ENCODE measurements around the gene HRC.

HRC gene

DNA sequence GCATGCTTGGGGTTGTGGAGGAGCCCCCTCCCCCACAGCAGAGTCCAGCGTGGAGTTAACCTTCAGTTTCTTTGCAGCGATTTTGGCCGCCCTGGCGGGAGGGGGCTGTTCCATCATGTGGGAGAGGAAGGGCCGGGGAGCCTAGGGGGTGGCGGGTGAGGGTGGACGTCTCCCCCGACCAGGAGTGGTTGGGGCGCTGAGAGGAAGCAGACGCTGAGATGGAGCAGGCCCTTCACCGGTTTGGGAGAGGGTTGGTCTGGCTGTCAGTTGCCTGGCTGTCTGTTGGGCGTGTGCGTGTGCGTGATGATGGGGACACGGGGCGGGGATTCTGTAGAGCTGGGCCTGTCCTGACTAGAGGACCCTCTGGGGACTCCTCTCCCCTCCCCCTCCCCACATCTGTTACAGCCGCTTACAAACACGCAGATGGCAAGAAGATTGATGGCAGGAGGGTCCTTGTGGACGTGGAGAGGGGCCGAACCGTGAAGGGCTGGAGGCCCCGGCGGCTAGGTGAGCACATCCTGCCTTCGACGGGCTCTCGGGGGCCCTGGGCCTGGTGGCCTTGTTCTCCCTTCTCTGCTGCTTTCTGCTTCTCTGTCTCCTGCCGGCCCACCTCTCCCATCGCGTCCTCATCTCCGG is 50.8 kb downstream of the HRC start:
- H3K4me3 ChIP-seq (replicated peaks; ENCODE audit: low read depth, low read length), result no peak overlapping the region
- no peak for DNase-seq (ENCODE audit: extremely low read depth, low read depth)
- TF ChIP-seq, protein P1, sequence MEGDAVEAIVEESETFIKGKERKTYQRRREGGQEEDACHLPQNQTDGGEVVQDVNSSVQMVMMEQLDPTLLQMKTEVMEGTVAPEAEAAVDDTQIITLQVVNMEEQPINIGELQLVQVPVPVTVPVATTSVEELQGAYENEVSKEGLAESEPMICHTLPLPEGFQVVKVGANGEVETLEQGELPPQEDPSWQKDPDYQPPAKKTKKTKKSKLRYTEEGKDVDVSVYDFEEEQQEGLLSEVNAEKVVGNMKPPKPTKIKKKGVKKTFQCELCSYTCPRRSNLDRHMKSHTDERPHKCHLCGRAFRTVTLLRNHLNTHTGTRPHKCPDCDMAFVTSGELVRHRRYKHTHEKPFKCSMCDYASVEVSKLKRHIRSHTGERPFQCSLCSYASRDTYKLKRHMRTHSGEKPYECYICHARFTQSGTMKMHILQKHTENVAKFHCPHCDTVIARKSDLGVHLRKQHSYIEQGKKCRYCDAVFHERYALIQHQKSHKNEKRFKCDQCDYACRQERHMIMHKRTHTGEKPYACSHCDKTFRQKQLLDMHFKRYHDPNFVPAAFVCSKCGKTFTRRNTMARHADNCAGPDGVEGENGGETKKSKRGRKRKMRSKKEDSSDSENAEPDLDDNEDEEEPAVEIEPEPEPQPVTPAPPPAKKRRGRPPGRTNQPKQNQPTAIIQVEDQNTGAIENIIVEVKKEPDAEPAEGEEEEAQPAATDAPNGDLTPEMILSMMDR (IDR thresholded peaks at IDR 0.05; ENCODE audit: low read depth, low read length, missing control alignments), result no peak

DNA sequence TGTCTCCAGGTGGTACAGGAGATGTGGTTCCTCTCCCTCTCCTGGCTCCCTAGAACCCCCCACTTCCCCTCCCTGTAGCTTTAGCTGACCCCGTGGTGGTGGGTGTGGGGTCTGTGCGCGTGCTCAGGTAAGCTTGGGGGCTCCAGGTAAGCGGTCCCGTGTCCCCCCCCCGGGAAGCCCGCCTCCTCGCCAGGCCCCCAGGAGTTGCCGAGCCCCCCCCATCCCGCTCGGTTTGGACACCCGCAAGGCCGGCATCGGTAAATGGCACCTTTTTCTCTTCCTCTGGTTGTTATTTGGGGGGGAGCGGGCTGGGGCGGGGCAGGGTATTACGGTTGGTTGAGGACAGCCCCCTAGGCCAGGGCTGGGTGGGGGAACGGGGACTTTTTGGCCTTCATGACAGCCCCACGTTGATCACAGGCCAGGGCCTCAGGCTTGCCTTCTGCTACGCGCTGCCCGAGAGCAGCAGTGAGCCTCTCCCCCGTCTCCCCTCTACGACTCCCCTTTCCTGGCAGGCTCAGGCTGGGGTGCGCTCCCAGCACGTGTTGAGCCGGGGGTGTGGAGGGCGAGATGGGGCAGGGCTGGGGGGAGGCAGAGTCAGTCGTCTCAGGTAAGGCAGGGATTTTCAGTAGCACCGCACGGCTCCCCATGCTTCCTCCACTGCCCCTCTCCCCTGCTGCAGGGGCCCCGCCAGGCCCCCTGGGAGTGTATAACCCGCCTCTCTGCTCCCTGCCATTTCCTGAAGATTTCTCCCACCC is 51.7 kb downstream of the HRC start:
- TF ChIP-seq, protein P1 (IDR thresholded peaks at IDR 0.05; ENCODE audit: low read depth, low read length, missing control alignments), result no peak
- no peak for DNase-seq (ENCODE audit: extremely low read depth, low read depth)
- no peak overlapping the region for H3K4me3 ChIP-seq (replicated peaks; ENCODE audit: low read depth, low read length)

DNA sequence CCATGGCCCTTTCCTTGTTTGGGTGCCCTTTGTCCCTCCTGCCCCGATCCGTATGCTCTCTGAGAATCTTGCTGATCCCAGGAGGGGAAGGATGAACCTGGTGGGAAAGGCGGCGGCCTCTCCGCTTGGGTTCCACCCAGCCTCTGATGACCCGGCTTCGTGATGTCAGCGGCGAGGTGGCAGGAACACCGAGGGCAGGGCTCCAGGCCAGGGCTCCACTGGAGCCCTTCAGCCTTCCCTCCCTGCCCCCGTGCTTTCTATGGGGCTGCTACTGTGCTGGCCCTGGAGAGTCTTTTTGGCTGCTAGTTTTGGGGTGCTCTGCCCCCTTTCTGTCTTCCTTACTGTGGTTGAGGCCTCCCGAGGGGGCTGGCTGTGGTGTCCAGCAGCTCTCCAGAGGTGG is 52.9 kb downstream of the HRC start:
- no peak for DNase-seq (ENCODE audit: extremely low read depth, low read depth)
- TF ChIP-seq, protein P1 (IDR thresholded peaks at IDR 0.05; ENCODE audit: low read depth, low read length, missing control alignments), result no peak
- H3K4me3 ChIP-seq (replicated peaks; ENCODE audit: low read depth, low read length), result no peak overlapping the region

Measured in HFF-Myc (cell line).